NCI-H2107 treated with DMSO at 0.1 percent for 48 hours (cell line): Measurements from ENCODE around the gene IKZF2.

Source experiments
- DNase-seq: peaks from one replicate; lab custom pipeline; 2025; ENCODE audit not compliant: unreplicated experiment; lab: John Stamatoyannopoulos, UW

The IKZF2 gene

GRCh38 chr2:213104092-213104902, 47.1 kb downstream of the IKZF2 start:
- DNase-seq = no peak

- no peak for DNase-seq
These were observed 49.5 kb downstream of the IKZF2 start for GRCh38 chr2:213101692-213102460.

- no peak for DNase-seq
These were observed 50.3 kb downstream of the IKZF2 start for GRCh38 chr2:213101109-213101508.

- no peak for DNase-seq
These were observed 52.8 kb downstream of the IKZF2 start for GRCh38 chr2:213098612-213099011.

- DNase-seq = no peak
These were observed 59.6 kb downstream of the IKZF2 start for GRCh38 chr2:213091765-213092164.

- no peak for DNase-seq
These were observed 60.6 kb downstream of the IKZF2 start for GRCh38 chr2:213090772-213091171.

- DNase-seq = no peak
These were observed 62.0 kb downstream of the IKZF2 start for GRCh38 chr2:213089438-213089837.

- no peak for DNase-seq
These were observed 64.4 kb downstream of the IKZF2 start for GRCh38 chr2:213087040-213087439.

- DNase-seq = no peak
These were observed 64.8 kb downstream of the IKZF2 start for GRCh38 chr2:213086571-213086970.

GRCh38 chr2:213086050-213086449, 65.4 kb downstream of the IKZF2 start:
- DNase-seq = no peak

- DNase-seq = no peak
These were observed 65.9 kb downstream of the IKZF2 start for GRCh38 chr2:213085538-213085937.

GRCh38 chr2:213084261-213084660, 67.2 kb downstream of the IKZF2 start:
- DNase-seq = no peak

- DNase-seq = no peak
These were observed 70.3 kb downstream of the IKZF2 start for GRCh38 chr2:213080969-213081617.

GRCh38 chr2:213079756-213080155, 71.7 kb downstream of the IKZF2 start:
- peak; percentile 6 for DNase-seq

- no peak for DNase-seq
These were observed 72.7 kb downstream of the IKZF2 start for GRCh38 chr2:213078686-213079085.

GRCh38 chr2:213069531-213069930, 81.9 kb downstream of the IKZF2 start:
- DNase-seq = no peak

GRCh38 chr2:213068676-213069359, 82.6 kb downstream of the IKZF2 start:
- no peak for DNase-seq

- no peak for DNase-seq
These were observed 83.5 kb downstream of the IKZF2 start for GRCh38 chr2:213067888-213068287.

- no peak for DNase-seq
These were observed 85.0 kb downstream of the IKZF2 start for GRCh38 chr2:213066443-213066743.

GRCh38 chr2:213065583-213066442, 85.6 kb downstream of the IKZF2 start:
- DNase-seq = peak; percentile 42
